Testis (tissue), 2 donors: Measurements from ENCODE around the gene COL6A2.

Experiments used
- CTCF ChIP-seq, 3 experiments: fragments of 450-650 bp in 2 of 3; fragments of 200-600 bp in 1 of 3; sonication (generic) in 1 of 3; IDR thresholded peaks; one replicate each; pipeline ENCODE4 v1.5.1; 2016 to 2019; ENCODE audit warnings: antibody characterized with exemption in 3 of 3, mild to moderate bottlenecking in 2 of 3, moderate library complexity in 1 of 3
- POLR2A ChIP-seq: fragments of 450-650 bp; IDR thresholded peaks from one replicate; pipeline ENCODE4 v1.6.1; 2017; ENCODE audit warnings: antibody characterized with exemption, mild to moderate bottlenecking, moderate library complexity

GRCh38 chr21:46158666-46159300, 60.9 kb downstream of the COL6A2 start:
- no peak for TF ChIP-seq CTCF (IDR thresholded peaks at IDR 0.05)
- no peak for TF ChIP-seq POLR2A
